HL-60/S4 treated with phorbol 12-myristate 13-acetate at 8.2 ng/mL for 4 days and 3 days (cell line): Measurements from ENCODE around the gene RIC1.
"Not testable (repeated sequence)": the region's sequence is repeated elsewhere in the genome, so short reads cannot be mapped to it uniquely, and the experiment has no call there.

Source experiments
- in situ Hi-C: fragments of 300-500 bp; cut with MboI; formaldehyde crosslinking; loops from 2 replicates; pipeline ENCODE4 v1.15.0; 2022; ENCODE audit warnings: low sequenced_read_pairs

RIC1 gene

DNA sequence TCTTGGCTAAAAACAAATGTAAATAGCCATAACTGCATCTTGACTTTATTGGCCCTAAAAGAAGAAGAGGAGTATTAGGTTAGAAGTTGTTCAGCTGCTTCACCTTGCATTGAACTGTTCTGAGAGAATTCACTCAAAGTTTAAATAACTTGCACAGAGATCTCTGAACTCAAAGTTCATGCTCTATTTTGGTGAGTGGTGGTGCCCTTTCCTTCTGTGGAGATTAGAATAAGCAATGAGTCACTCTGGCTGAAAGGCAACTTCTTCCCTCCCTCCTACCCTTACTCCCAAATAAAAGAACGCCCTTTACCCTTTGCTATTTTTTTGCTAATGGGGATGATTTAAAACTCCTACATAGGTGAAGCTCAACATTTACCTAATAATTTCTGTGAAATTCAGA is 155.1 kb downstream of the RIC1 start:
- in situ Hi-C loops, result no loop called here

DNA sequence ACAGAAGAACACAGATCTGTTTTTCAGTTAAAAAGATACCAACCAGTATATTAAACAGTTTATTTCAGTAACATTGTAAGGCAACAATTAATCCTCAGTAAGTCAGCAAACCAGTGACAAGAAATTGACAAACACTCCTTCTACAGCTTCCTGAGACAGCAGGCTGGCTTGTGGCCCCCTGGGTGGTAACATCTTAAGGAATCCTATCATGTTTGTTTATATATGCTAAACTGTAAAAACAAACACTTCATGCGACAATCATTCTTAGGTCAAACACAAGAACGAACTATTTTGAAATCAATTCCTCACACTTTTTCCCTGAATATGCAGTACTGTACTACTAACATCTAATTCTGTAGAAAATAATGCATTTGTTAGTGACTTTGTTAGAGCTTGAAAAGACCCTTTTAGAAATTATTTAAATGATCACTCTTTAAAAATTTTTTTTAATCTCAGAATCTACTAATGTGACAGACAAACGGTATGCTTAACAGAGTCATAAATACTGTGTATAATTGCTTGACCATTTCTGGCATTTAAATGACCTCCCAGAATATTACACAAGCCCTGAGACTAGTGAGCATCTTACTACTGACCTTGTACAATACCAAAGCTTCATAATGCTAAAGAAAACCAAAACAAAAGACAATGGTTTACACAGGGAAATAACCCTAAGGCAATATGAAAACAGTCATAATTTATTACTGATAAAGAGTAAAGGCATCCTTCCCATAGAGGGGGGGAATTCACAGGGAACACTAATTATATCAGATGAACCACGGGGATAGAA is 155.8 kb downstream of the RIC1 start:
- in situ Hi-C loops, result no loop called here

DNA sequence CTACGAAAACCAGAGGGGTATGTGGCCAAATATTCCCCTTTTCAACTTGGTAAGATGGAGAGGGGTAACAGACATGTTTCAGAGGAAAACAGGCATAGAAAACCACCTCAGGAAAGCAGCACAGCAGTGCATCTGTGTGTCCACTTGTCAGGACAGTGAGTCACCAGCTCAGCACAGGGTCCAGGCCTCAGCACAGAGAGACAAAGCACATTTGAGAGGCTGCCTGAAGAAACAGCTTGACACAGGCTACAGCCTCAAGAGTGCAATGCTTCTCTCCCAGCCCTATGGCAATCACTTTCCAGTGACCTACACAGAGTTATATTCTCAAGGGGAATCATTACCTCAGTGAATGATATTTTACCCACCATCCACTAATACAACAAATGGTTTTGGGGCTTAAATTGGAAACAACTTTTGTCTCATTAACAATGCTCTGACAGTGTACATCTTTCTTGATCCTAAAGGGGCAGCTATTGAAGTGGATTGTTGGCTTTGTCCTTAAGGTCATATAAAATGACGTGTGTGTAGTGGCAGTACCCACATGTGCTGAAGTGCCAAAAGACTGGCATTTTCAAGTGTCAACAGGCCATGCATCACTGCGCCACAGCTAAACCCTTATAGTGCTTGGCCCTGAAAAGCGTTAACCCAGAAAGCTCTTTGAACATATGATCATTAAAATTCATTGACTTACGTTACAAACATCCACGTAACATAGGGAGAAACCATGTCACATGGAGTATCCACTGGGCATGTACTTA is 157.6 kb downstream of the RIC1 start:
- in situ Hi-C loops, result no loop called here

DNA sequence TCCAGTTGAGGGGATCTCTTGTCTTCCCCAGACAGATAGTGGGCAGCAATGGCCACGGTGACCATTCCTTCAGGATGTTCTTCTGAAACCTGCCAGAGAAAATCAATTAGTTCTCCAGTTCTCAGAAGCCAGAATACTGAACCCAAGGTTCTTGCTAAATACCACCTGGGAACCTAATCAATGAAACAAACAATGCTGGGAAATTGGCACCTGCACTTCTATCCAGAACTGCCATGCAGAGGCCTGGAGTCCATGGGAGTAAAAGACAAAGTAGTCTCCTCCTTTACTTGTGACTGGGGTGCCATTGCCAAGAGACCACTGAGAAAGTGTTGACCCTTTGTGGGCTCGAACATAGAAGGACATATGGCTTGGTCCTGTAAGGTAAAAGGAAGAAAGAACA is 158.3 kb downstream of the RIC1 start:
- in situ Hi-C loops, result no loop called here

DNA sequence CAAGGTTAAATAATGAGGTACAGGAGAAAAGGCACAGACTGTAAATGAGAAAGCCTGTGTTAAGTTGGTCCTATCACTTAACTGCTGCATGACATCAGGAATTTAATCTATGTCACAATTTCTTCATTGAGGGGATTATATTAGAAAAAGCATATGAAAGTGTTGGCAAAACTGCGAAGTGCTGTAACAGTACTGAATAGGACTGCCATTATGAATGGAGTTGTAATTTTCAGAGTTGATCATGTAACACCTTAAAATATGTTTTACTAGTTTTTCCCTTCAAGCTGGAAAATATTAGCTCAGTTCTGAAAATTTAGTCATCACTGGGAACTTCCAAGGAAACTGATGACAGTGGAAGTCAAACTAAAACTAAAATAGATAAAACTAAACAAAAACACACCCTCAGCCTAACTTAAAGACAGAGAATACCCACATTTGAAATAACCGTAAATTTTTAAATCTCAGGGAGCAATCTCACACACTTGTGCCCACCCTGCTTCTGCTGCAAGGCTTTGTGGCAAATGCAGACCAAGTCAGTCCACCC is 158.9 kb downstream of the RIC1 start:
- in situ Hi-C loops, result no loop called here

DNA sequence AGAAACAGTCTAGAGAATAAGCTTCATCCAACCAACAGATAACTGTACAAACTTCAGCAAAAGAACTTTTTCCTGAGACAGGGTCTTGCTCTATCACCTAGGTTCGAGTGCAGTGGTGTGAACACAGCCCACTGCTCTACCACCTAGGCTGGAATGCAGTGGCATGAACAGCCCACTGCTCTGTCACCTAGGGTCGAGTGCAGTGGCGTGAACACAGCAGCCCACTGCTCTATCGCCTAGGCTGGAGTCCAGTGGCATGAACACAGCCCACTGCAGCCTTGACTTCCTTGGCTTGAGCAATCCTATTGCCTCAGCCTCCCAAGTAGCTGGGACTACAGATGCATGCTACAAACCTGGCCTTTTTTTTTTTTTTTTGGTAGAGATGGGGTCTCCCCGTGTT is 160.6 kb downstream of the RIC1 start:
- in situ Hi-C loops, result no loop called here

DNA sequence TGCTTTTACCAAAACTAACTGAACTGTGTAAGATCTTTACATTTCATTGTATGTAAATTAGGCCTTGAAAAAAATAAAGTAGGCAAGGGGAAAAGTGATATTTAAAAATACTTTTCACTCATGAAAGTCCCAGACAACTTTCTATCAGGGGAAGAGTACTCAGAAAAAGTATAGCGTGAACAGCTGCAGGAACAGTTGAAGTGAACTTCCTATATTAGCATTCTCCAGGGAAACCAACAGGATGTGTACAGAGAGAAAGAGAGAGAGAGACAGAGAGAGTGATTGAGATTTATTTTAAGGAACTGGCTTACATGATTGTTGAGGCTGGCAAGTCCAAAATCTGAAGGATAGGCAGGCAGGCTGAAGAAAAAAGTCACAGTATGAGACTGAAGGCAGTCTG is 162.0 kb downstream of the RIC1 start:
- in situ Hi-C loops, result no loop called here

DNA sequence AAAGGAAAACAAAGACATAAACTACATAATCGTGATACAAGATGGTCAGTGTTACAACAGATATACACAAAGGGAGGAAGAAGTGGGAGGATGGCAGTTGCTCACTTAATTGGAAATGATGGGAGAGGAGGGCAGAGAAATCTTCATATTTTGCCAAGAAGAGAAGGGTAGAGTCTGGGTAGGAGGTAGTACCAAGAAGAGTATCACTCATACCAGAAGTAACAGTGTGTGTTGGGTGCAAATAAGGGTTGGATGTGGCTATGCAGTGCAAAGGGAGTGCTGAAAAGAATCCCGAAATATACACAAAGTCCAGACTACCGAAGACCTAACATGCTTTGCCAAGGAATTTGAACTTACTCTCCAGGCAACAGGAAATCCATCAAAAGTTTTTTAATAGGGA is 163.0 kb downstream of the RIC1 start:
- in situ Hi-C loops, result no loop called here

DNA sequence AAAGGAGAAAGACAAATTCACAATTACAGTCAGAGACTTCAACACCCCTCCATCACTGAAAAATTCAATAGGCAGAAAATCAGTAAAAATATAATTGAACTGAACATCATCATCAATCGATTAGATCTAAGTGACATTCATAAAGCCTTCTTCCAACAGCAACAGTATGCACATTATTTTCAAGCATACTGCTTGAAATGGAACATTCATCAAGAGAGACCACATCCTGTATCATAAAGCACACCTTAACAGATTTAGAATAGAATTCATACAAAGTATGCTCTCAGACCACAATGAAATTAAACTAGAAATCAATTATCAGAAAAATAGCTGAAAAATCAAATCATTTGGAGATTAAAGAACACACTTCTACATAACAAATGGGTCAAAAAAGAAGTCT is 164.9 kb downstream of the RIC1 start:
- in situ Hi-C loops, result no loop called here

DNA sequence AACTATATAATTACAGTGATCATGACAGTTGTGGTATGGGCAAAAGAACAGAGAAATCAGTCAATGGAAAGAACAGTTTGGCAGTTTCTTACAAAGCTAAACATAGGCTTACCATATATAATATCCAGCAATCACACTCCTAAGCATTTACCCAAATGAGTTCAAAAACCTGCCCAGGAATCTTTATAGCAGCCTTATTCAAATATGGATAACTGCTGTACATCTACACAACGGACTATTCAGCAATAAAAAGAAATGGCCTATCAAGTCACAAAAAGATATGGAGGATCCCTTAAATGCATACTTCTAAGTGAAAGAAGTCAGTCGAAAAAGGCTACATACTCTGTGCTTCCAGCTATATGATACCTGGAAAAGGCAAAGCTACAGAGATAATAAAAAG is 167.4 kb downstream of the RIC1 start:
- in situ Hi-C loops, result no loop called here

DNA sequence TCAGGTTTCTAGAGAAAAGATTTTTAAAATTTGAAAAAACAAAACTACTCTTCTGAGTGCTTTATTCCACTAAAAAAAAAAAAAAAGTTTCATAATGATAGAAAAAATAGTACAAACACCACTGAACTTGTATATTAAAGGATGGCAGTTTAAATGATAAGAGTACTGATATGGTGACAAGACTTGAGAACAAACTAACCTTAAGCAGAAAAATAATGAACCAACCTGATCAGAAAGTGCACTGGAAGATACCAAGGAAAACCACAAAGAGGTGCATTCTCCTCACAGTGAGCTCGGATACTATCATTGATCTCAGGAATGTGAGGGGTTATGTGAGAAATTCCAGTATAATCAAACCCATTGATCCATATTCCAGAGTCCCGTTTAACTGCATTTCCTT is 169.7 kb downstream of the RIC1 start:
- in situ Hi-C loops, result no loop called here

DNA sequence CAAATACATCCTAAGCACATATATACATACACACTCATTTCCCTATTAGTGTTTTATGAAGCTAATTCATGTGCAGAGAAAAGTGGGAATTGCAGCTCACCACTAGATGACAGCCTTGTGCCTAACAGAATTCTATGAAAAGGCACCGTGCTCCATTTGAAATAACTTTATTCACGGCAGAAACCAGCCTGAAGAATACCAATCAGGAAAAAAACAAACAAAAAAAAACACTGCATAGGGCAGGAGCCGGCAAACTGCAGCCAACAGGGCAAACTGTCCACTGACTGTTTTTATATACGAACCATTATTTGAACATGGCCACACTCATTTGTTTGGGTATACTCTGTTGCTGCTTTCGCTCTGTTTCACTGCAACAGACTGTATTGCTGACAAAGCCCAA is 170.4 kb downstream of the RIC1 start:
- in situ Hi-C loops, result no loop called here

DNA sequence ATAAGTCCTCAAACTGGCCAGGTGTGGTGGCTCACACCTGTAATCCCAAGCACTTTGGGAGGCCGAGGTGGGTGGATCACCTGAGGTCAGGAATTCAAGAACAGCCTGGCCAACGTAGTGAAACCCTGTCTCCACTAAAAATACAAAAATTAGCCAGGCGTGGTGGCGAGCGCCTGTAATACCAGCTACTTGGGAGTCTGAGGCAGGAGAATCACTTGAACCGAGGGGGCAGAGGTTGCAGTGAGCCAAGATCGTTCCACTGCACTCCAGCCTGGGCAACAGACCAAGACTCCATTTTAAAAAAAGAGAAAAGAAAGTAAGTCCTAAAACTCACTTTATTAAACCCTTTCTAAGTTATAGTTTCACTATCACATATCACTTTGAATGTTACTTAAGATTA is 171.5 kb downstream of the RIC1 start:
- in situ Hi-C loops, result not testable (repeated sequence)

DNA sequence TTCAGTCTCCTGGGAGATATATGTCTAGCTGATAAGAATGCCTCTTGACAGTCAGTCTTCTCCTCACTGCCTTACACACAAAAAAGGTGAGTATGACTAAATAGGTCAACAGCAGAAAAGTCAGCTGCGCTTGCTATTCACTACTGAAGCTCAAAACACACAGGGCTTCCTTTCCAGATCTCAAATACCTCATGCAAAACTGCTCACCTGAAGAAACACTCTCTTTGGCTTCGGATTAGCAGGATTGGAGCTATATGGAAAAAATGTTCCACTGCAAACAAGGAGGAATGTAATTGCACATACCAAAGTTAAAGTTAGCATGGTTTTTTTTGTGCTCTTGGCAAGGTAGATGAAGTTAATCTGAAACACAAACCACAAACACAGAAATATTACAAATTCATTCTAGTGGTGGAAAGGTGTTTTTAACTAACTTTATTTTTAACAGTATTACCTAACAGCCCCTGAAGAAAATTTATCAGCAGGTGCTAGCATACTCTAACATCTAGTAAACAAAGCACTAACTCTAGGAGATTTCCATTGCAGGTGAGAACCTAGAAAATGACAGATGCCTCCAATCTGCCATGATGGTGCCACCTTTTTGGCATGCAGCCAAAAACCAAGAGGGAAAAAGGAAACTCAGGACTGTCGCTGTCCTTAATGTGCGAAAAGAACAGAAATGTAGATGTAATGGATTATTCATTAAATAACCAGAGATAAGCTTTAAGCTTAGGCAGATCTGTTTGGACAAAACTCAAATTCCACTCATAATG is 172.2 kb downstream of the RIC1 start:
- in situ Hi-C loops, result no loop called here

DNA sequence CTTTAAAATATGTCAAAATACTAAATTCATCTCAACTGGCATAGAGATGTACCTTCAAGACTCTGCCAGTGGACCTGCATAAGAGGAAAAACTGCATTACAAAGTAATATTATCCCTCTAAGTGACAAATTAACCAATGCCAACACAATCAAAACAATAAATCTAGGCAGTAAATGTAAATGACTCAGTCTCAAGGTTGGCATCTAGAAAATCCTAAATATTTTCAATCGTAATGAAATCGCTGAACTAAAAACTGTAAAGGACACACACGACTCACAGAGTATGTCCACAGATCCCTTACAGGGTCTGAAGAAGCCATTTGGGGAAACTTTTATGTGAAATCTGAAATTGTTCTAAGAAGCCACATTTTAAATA is 172.8 kb downstream of the RIC1 start:
- in situ Hi-C loops, result no loop called here

DNA sequence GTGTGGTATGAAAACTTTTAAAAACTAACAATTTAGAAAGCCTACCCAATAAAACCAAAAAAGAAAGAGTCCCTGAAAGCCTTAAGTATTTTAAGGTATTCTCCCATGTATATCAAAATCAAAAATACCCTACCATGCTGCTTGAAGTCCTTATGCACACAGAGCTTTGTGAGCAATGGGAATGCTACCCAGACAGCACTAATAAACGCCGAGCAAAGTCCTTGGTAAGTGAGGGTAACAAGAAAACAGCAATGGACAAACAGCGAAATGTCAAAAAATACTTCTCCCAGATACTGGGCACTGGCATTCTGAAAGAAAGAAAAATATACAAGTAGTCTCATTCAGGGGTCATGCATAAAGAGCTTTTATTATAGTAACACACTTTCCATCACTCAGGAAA is 176.6 kb downstream of the RIC1 start:
- in situ Hi-C loops, result no loop called here

DNA sequence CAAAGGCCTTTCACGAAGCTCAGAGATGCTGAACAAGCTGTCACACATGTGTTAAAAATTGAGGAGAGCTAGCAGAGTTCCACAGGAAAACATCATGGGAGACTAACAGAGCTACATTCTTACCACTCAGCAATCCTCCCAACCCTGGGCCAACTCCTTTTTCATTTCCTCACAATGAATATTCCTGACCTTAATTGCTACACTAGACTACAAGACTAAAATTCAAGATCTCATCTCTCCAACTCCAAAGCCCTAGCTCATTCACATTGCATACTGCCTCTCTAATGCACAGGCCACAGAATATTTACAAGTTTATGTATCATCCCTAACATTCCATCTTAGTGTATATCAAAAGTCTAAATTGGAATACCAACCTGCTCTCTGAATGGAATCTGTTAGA is 182.8 kb downstream of the RIC1 start:
- in situ Hi-C loops, result no loop called here

DNA sequence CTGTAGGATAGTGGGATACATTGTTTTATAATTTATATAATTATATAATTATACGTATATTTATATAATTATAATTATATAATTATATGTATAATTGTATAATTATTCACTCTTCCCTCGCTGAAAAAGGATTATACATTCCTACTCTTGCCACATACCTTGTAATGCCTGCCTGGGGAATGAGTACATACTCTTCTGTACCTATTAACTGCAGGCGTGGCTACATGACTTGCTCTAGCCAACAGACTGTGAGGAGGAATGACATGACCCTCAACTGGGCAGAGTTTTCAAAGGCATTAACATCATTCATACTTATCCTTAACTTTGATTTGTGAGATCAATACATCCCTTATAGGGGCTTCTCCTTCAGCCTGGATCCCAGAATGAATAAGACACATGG is 184.9 kb downstream of the RIC1 start:
- in situ Hi-C loops, result no loop called here

DNA sequence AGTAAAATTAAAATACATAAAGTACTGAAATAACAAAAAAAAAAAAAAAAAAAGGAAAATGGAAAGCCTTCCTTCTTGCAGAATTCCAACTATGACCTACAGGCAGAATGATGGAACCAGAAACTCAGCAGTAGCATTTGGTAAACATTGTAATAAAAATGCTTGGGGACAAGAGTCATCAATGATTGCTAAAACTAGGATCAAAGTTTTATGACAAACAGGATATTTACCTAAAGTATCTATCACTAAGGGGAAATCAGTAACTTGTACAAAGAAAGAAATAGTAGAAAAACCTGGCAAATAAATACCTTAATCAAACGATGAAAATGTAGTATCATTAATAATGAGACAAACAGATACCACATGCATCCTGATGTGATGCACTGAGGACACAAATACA is 186.6 kb downstream of the RIC1 start:
- in situ Hi-C loops, result no loop called here

DNA sequence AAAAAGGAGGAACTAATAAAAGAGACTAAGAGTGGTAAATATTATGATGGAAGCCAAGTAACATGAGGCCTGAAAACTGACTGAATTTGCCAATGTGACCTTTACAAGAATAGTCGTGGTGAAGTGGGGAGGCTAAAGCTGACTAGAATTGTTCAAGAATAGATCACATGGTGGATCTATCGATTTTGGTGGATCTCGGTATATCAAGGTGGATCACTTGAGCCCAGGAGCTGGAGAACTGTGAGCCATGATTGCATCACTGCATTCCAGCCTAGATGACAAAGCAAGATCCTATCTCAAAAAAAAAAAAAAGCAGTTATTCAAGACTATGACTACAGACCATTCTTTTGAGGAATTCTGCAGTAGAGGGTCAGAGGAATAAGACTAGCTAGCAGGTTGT is 189.0 kb downstream of the RIC1 start:
- in situ Hi-C loops, result no loop called here

DNA sequence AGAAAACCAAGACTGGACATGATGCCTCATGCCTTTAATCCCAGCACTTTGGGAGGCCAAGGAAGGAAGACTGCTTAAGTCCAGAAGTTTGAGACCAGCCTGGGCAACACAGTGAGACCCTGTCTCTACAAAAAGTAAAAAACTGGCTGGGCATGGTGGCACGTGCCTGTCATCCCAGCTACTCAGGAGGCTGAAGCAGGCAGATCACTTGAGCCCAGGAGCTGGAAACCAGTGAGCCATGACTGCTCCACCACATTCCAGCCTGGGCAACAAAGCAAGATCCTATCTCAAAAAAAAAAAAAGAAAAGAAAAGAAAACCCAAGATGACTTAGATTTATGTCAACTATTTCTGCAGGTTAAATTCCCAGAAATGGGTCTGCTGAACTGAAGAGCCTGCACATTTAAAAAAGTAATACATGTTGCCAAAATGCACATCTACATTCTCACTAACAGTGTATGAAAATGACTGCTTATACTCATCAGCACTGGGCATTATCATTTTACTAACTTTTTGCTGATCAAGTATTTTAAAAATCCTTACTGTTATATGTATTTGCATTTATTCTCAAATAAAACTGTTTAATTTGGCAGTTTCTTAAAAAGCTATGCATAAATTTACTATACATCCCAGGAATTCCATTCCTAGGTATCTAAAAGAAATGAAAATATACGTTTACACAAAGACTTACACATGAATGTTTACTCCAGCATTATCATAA is 189.7 kb downstream of the RIC1 start:
- in situ Hi-C loops, result no loop called here
